SK-N-MC (cell line): ENCODE data around the gene RDX.
A peak's percentile ranks its signal among the peaks of the same experiment; 100 is the strongest.
"Not testable (repeated sequence)": the region's sequence is repeated elsewhere in the genome, so short reads cannot be mapped to it uniquely, and the experiment has no call there.

Source experiments
- DNase-seq: peaks from one replicate; pipeline ENCODE4 v3.0.0-alpha.2; 2011; ENCODE audit warnings: low read depth, low spot score
- H3K27ac ChIP-seq: fragments of 200-600 bp; sonication (generic); 2 replicates; pipeline ENCODE4 v1.5.1; 2016; ENCODE audit warnings: mixed run types
- H3K36me3 ChIP-seq: fragments of 200-600 bp; sonication (generic); 2 replicates; pipeline ENCODE4 v1.6.1; 2017; ENCODE audit warnings: antibody characterized with exemption, low read length, mixed read lengths; ENCODE audit not compliant: insufficient read depth
- H3K4me3 ChIP-seq: fragments of 200-600 bp; sonication (generic); 2 replicates; pipeline ENCODE4 v1.5.1; 2016
- H3K9ac ChIP-seq: fragments of 200-600 bp; sonication (generic); 2 replicates; pipeline ENCODE4 v1.8.0; 2017; ENCODE audit warnings: mixed run types, mixed read lengths; ENCODE audit not compliant: insufficient read length
- H3K9me3 ChIP-seq: fragments of 200-600 bp; sonication (generic); 2 replicates; pipeline ENCODE4 v1.6.1; 2017; ENCODE audit warnings: low read depth, mild to moderate bottlenecking, antibody characterized with exemption, low read length, moderate library complexity, mixed read lengths
- EZH2 ChIP-seq: fragments of 200-600 bp; sonication (generic); IDR thresholded peaks from one replicate; pipeline ENCODE4 v1.6.1; 2017; ENCODE audit warnings: antibody characterized with exemption
- FOXP2 ChIP-seq: optimal IDR thresholded peaks from 2 replicates; pipeline ENCODE3; 2011; ENCODE audit warnings: mild to moderate bottlenecking, moderate library complexity; ENCODE audit not compliant: insufficient read depth; ENCODE audit errors: extremely low read length, control extremely low read depth
- POLR2AphosphoS5 ChIP-seq: IDR thresholded peaks from 2 replicates; pipeline ENCODE4 v1.6.1; 2012; ENCODE audit warnings: mild to moderate bottlenecking, low read depth, low read length, borderline replicate concordance

Gene RDX

DNA sequence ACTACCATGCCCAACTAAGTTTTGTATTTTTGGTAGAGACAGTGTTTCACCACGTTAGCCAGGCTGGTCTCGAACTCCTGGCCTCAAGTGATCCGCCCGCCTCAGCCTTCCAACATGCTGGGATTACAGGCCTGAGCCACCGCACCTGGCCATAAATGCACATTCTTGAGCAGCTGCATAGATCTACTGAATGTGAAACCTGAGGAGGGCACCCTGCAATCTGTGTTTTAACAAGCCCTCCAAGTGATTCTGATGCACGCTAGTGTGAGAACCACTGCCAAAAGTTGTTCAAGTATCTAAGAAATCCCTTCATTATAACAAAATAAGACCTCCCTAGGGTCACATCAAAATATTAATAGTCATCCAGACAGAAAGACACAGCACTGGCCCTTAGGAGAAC lies 89.3 kb downstream of the RDX start:
- Histone ChIP-seq H3K9ac (no peak overlapping the region), H3K4me3 (no peak overlapping the region), H3K27ac (peak overlapping the region; percentile 49; the same call in 1 of the 2 replicates), H3K9me3 (no peaks in the 10 kb centered on the region), H3K36me3 (no peaks in the 10 kb centered on the region)
- TF ChIP-seq POLR2AphosphoS5 (no peak), EZH2 (no peak), FOXP2 (no peak)
- DNase-seq = no peak

DNA sequence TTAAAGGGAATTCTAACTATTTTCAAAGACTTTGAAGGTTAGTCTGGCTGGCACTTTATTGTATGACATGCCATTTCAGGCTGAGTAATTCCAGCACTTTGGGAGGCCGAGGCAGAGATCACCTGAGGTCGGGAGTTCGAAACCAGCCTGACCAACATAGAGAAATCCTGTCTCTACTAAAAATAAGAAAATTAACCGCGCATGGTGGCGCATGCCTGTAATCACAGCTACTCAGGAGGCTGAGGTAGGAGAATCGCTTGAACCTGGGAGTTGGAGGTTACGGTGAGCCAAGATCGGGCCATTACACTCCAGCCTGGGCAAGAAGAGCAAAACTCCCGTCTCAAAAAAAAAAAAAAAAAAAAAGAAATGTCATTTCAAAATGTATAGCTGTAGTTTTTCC lies 95.6 kb downstream of the RDX start:
- Histone ChIP-seq H3K9ac (peak overlapping the region; percentile 58), H3K9me3 (no peaks in the 10 kb centered on the region), H3K27ac (peak overlapping the region; percentile 57; the same call in 1 of the 2 replicates), H3K4me3 (no peak overlapping the region), H3K36me3 (no peaks in the 10 kb centered on the region)
- TF ChIP-seq POLR2AphosphoS5 (no peak), FOXP2 (no peak), EZH2 (no peak)
- DNase-seq = no peak

DNA sequence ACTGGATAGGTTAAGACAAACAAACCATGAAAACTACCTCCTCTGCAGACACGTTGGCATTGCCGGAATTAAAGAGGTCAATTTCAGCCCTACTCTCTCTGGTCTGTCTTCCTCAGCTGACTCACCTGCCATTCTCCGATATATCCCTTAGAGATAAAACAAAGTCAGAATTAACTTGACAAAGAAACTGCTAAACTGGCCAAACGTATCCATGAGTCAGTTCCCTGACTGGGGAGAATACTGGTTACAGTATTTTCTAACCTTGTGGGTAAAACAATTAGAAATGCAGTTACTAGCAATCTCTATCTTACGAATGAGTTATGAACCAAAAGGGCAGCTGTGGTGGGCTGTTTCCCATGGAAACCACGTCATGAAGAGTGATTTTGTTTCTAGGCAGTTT lies 96.2 kb downstream of the RDX start:
- DNase-seq = no peak
- TF ChIP-seq EZH2 (no peak), POLR2AphosphoS5 (no peak), FOXP2 (no peak)
- Histone ChIP-seq H3K36me3 (no peaks in the 10 kb centered on the region), H3K9me3 (no peaks in the 10 kb centered on the region), H3K9ac (peak overlapping the region; percentile 58), H3K4me3 (no peak overlapping the region), H3K27ac (peak overlapping the region; percentile 57)

DNA sequence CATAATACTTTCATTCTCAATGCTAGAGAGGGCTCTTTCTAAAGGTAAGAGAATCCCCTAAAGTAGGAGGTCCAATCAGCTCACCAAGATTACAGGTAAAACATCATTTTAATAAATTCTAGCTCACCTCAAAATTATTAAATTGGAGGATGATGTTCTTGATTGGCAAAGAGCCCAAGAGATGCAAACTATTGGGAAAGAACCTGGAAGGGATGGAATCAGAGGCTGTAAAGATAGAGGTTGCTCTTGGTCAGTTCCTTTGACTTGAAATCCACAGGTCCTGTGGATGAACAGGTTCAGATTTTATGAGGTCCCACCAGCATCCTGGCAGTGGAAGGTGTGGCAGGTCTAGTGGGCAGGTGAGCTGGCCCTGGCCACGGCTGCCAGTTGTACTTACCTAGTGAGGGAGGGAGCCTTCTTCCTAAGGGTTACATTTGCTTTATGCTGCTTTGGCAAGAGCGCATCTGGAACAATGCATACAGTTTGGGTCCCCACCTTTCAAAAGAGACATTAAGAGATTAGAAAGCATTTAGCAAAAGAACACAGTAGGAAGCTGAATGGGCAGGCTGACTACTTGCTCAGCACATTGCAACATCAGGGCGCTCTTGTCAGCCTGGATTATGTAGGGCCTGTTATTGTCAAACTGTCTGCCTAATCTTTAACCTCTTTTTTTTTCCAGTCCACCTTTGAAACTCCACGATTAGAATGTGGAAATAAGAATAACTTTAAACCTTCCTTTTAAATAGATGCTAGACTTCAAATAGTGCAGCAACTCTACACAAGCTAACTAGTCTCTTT lies 97.0 kb downstream of the RDX start:
- Histone ChIP-seq H3K27ac (no peak overlapping the region), H3K9me3 (no peaks in the 10 kb centered on the region), H3K9ac (no peak overlapping the region), H3K4me3 (no peak overlapping the region), H3K36me3 (no peaks in the 10 kb centered on the region)
- TF ChIP-seq EZH2 (no peak), POLR2AphosphoS5 (no peak), FOXP2 (no peak)
- no peak for DNase-seq

DNA sequence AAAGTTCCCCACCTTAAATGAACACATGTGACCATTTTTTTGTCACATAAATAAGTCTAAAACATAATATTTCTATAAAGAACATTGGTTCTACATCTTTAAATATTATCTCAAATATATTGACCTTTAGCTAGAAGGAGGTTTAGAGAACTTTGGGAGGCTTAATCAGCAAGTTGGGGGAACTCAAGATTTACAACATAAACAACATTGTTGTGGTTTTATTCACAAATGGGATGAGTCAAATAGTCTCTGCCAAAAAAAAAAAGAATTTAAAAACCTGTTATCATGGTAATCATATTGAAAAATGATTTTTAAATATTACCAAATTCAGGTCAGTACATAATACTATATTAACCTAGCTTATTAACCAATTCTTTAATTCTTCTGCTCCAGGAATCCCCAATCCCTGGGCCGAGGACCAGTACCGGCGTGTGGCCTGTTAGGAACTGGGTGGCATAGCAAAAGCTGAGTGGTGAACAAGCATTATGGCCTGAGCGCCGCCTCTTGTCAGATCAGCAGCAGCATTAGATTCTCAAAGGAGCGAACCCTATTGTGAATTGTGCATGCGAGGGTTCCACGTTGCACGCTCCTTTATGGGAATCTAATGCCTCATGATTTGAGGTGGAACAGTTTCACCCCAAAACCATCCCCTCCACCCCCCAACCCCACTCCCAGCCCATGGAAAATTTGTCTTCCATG lies 98.2 kb downstream of the RDX start:
- TF ChIP-seq FOXP2 = no peak
- no peak for TF ChIP-seq POLR2AphosphoS5
- no peak for TF ChIP-seq EZH2
- DNase-seq = no peak
- no peaks in the 10 kb centered on the region for H3K9me3 ChIP-seq
- no peak overlapping the region for H3K27ac ChIP-seq
- H3K4me3 ChIP-seq = no peak overlapping the region
- H3K9ac ChIP-seq = no peak overlapping the region
- no peaks in the 10 kb centered on the region for H3K36me3 ChIP-seq

DNA sequence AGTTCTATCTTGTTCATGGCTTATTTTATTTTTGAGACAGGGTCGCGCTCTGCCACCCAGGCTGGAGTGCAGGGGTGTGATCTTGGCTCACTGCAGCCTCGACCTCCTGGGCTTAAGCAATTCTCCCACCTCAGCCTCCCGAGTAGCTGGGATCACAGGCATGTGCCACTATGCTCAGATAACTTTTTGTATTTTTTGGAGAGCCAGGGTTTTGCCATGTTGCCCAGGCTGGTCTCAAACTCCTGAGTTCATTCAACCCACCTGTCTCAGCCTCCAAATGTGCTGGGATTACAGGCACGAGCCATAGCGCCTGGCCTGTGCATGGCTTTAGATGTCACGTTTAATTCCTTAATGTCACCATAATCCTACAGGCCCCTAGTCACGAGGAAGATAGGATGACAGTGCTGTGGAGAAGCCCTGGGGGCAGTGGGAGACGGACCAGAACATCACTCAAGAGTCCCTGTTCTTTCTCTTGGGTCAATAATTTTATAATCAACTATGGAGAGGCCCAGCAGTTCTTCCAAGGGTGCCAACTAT lies 99.5 kb downstream of the RDX start:
- DNase-seq = no peak
- no peak overlapping the region for H3K27ac ChIP-seq
- H3K36me3 ChIP-seq = no peaks in the 10 kb centered on the region
- H3K9me3 ChIP-seq = no peaks in the 10 kb centered on the region
- TF ChIP-seq FOXP2 (no peak), POLR2AphosphoS5 (no peak), EZH2 (no peak)
- H3K9ac ChIP-seq = no peak overlapping the region
- H3K4me3 ChIP-seq = no peak overlapping the region

DNA sequence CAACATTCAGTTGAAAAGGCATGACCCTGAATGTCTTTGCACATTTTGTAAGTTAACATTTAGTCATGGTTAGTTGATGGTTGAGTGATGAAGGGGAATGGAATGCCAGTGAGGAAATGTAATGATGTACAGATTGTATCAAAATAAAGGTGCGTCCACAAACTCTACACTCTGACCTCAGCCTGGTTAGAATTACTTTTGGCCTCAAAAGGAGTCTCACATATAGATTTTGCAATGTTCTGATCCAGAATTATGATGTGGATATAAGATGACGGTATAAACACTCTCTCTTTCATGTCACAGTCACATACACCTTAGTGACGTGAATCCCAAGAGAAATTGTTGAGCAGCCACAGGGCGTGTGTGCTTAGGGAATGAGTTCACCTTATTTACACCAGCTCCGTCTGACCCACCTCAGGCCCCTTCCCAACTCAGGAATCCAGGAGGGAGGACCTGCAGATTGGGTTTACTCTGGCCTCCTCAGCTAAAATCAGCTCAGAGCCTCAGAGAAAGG lies 100.1 kb downstream of the RDX start:
- Histone ChIP-seq H3K9ac (no peak overlapping the region), H3K36me3 (no peaks in the 10 kb centered on the region; the same call in 1 of the 2 replicates), H3K9me3 (no peaks in the 10 kb centered on the region), H3K27ac (no peak overlapping the region), H3K4me3 (no peak overlapping the region)
- DNase-seq = no peak
- no peak for TF ChIP-seq FOXP2
- TF ChIP-seq POLR2AphosphoS5 = no peak
- no peak for TF ChIP-seq EZH2

DNA sequence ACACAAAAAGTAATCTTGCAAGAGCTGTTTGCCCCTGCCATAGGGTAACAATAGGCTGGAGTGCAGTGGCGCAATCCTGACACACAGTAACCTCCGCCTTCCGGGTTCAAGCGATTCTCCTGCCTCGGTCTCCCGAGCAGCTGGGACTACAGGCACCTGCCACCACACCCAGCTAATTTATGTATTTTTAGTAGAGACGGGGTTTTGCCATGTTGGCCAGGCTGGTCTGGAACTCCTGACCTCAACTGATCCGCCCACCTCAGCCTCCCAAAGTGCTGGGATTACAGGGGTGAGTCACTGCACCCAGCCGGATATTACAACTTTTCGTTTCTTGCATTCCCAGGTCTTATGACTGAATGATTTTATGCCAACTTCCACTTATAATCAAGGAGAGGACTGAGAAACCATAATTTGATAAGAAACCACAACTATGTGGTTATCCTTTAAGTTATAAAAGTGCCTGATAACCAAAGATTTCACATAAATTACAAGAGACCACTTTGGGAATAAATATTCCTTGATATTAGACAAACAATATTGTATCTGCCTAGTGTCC lies 102.1 kb downstream of the RDX start:
- not testable (repeated sequence) for H3K9ac ChIP-seq, H3K27ac ChIP-seq, H3K4me3 ChIP-seq, H3K9me3 ChIP-seq, DNase-seq, H3K36me3 ChIP-seq

DNA sequence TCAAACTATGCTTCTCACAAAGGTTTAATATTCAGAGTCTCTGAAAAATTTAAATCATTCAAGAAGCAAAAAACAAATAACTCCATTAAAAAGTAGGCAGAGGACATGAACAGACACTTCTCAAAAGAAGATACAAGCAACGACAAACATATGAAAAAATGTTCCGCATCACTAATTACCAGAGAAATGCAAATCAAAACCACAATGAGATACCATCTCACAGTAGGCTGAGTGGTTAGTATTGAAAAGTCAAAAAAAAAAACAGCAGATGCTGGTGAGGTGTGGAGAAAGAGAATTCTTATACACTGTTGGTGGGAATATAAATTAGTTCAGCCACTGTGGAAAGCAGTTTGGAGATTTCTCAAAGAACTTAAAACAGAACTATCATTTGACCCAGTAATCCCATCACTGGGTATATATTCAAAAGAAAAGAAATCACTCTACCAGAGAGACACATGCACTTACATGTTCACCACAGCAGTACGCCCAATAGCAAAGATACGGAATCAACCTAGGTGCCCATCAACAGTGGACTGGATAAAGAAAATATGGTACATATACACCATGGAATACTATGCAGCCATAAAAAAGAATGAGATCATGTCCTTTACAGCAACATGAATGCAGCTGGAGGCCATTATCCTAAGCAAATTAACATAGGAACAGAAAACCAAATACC lies 103.7 kb downstream of the RDX start:
- peak; percentile 50 for DNase-seq
- H3K4me3 ChIP-seq, H3K36me3 ChIP-seq, H3K9me3 ChIP-seq, H3K9ac ChIP-seq: not testable (repeated sequence)
- peak overlapping the region; percentile 16; the same call in 1 of the 2 replicates for H3K27ac ChIP-seq
